Mesothelial cell of epicardium (in vitro differentiated cells): ENCODE results near the gene DCAF11. TPM values are rescaled to one million over a fixed set of nuclear protein-coding genes. Genes with fewer than 3 reads are reported as not detected.

Source experiments
- DNase-seq, 2 experiments: peaks; one replicate each; pipeline ENCODE4 v3.0.0; 2021; ENCODE audit warnings: low spot score in 2 of 2; ENCODE audit not compliant: unreplicated experiment in 2 of 2
- H3K27ac Mint-ChIP-seq: 2 replicates; pipeline ENCODE4 v1.8.0; 2021; ENCODE audit warnings: mixed read lengths
- H3K27me3 Mint-ChIP-seq: 2 replicates; pipeline ENCODE4 v1.8.0; 2021; ENCODE audit warnings: low read depth, mixed read lengths
- H3K36me3 Mint-ChIP-seq: 2 replicates; pipeline ENCODE4 v1.8.0; 2021; ENCODE audit warnings: mixed read lengths
- H3K4me1 Mint-ChIP-seq: 2 replicates; pipeline ENCODE4 v1.8.0; 2021; ENCODE audit warnings: mixed read lengths
- H3K4me3 Mint-ChIP-seq: 2 replicates; pipeline ENCODE4 v1.8.0; 2021; ENCODE audit warnings: mild to moderate bottlenecking, moderate library complexity, mixed read lengths
- H3K9me3 Mint-ChIP-seq: 2 replicates; pipeline ENCODE4 v1.8.0; 2021; ENCODE audit warnings: mixed read lengths
- CTCF ChIP-seq: fragments of 200-600 bp; sonication (generic); IDR thresholded peaks from one replicate; pipeline ENCODE4 v1.5.0; 2021; ENCODE audit warnings: antibody characterized with exemption; ENCODE audit not compliant: unreplicated experiment
- total RNA-seq: library from RNA; stranded (reverse); gene quantifications from 3 replicates; pipeline ENCODE4 v1.2.1, GENCODE V29; 2021

The DCAF11 gene
- total RNA-seq, 1 donor from 2014 or later: 62.3 TPM

- TF ChIP-seq CTCF: no peak
- H3K4me3 Mint-ChIP-seq: no peak overlapping the region
- H3K4me1 Mint-ChIP-seq: peaks cover 8% of the 10 kb centered on the region
- no peaks in the 10 kb centered on the region for H3K9me3 Mint-ChIP-seq
- DNase-seq: no peak
- no peak overlapping the region for H3K27ac Mint-ChIP-seq
- H3K36me3 Mint-ChIP-seq: no peaks in the 10 kb centered on the region
- H3K27me3 Mint-ChIP-seq: peaks cover 2% of the 10 kb centered on the region
These were observed 4.1 kb upstream of the DCAF11 start for GRCh38 chr14:24110523-24110922.

GRCh38 chr14:24113379-24113800, 1.2 kb upstream of the DCAF11 start:
- H3K4me3 Mint-ChIP-seq: peak overlapping the region; percentile 90
- TF ChIP-seq CTCF: no peak
- H3K36me3 Mint-ChIP-seq: no peaks in the 10 kb centered on the region
- no peak for DNase-seq
- peaks cover 2% of the 10 kb centered on the region for H3K27me3 Mint-ChIP-seq
- peaks cover 22% of the 10 kb centered on the region for H3K4me1 Mint-ChIP-seq
- peak overlapping the region; percentile 99 for H3K27ac Mint-ChIP-seq
- no peaks in the 10 kb centered on the region for H3K9me3 Mint-ChIP-seq

- Mint-ChIP-seq H3K27me3 (peaks cover 2% of the 10 kb centered on the region), H3K9me3 (no peaks in the 10 kb centered on the region), H3K36me3 (peaks cover 6% of the 10 kb centered on the region), H3K4me1 (peaks cover 21% of the 10 kb centered on the region), H3K4me3 (peak overlapping the region; percentile 90), H3K27ac (peak overlapping the region; percentile 99)
- no peak for TF ChIP-seq CTCF
- DNase-seq: peak; percentile 44 to 66
These were observed 611 bp upstream of the DCAF11 start for GRCh38 chr14:24113801-24114531.

GRCh38 chr14:24115422-24116127, 998 bp downstream of the DCAF11 start:
- Mint-ChIP-seq H3K4me1 (peaks cover 20% of the 10 kb centered on the region), H3K27me3 (peaks cover 2% of the 10 kb centered on the region), H3K27ac (peak overlapping the region; percentile 99), H3K9me3 (no peaks in the 10 kb centered on the region), H3K36me3 (peaks cover 14% of the 10 kb centered on the region), H3K4me3 (peak overlapping the region; percentile 90)
- DNase-seq: no peak
- TF ChIP-seq CTCF: no peak

- Mint-ChIP-seq H3K27ac (peak overlapping the region; percentile 99), H3K9me3 (no peaks in the 10 kb centered on the region), H3K4me1 (peaks cover 20% of the 10 kb centered on the region), H3K27me3 (peaks cover 2% of the 10 kb centered on the region), H3K36me3 (peaks cover 17% of the 10 kb centered on the region), H3K4me3 (peak overlapping the region; percentile 90)
- no peak for TF ChIP-seq CTCF
- DNase-seq: no peak
These were observed 1.7 kb downstream of the DCAF11 start for GRCh38 chr14:24116128-24116814.
